Left cardiac atrium (tissue), 4 donors: ENCODE results near the gene CEP76. TPM values are rescaled to one million over a fixed set of nuclear protein-coding genes. Genes with fewer than 3 reads are reported as not detected.
"Not testable (repeated sequence)": the region's sequence is repeated elsewhere in the genome, so short reads cannot be mapped to it uniquely, and the experiment has no call there.

ENCODE experiments used
- ATAC-seq, 2 donors: fragments of 200-7000 bp; cut with Tn5 transposase; one replicate each; pipeline ENCODE4 v1.9.1; 2020; ENCODE audit warnings: mild to moderate bottlenecking in 2 of 2, moderate library complexity in 2 of 2
- DNase-seq: peaks from one replicate; pipeline ENCODE4 v3.0.0-alpha.2; 2020
- intact Hi-C, 2 donors: fragments of 100-400 bp; cut with DNase I; formaldehyde crosslinking; loops; one replicate each; pipeline versions ENCODE4 v1.14.1 to v1.15.1; 2022 to 2023
- total RNA-seq, 2 donors: library from RNA; stranded (reverse); fragmentation: NEBNext Ultra II Directional; extraction: Animal tissue kit (Norgen Biotek cat#: 25700); gene quantifications; one replicate each; pipeline ENCODE4 v1.2.1, GENCODE V29; 2021
- donor health status: DM: no; HTN: yes; CAD: no.
- donor health status: DM: no; HTN: yes; CAD: no; lungs with severe emphysema.
- donor health status: DM: yes; HTN: yes; CAD: no.
- donor health status: Dilated cardiomyopathy.

The CEP76 gene
- total RNA-seq, 2 donors from 2014 or later, result 3.9 to 5.7 TPM

- intact Hi-C loops, result loop anchor here in 1 of 2 donors (5.0 kb wide), 1 partner anchor 134 kb away; no protein-coding TSS in a partner anchor
- ATAC-seq (no peak), DNase-seq (no peak)
These were observed 46.0 kb downstream of the CEP76 start for GRCh38 chr18:12656605-12656937.

DNA sequence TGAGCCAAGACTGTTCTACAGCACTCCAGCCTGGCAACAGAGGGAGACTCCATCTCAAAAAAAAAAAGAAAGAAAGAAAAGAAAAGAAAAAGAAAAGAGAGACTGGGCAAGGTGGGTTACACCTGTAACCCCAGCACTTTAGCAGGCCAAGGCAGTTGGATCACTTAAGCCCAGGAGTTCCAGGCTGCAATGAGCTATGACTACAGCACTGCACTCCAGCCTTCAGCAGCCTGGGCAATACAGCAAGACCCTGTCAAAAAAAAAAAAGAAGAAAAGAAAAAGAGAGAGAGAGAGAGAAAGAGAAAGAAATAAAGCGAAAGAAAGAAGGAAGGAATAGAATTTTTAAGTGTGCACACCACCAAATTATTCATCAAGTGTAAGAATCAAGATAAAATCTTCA lies 47.6 kb downstream of the CEP76 start:
- no peak for DNase-seq
- no peak for ATAC-seq
- intact Hi-C loops, result loop anchor here in 1 of 2 donors (5.0 kb wide), 1 partner anchor 133 kb away; no protein-coding TSS in a partner anchor

DNA sequence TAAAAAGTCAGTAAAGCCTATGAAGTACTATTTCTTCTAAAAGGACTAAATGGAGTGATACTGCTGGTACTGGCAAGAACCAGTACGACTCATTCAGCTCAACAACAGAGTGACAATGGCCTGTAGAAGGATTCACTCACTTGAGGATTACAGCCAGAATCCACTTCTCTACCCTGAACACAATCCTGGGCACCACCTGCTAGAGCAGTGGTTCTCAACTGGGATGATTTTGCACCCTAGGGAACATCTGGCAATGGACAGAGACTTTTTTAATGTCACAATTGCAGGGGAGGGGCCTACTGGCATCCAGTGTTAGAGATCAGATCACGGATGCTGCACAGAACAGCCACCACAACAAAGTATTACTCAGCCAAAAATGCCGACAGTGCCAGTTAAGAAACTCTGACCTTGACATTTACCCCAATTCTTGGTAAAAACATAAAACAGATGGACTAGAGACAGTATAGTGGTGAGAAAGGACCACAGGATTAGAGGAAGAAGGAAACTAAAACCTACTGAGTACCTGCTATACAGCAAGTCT lies 49.6 kb downstream of the CEP76 start:
- DNase-seq, result no peak
- no peak for ATAC-seq
- intact Hi-C loops, result no loop called here

GRCh38 chr18:12651651-12652050 lies 50.9 kb downstream of the CEP76 start:
- ATAC-seq, result no peak
- intact Hi-C loops, result no loop called here
- no peak for DNase-seq

DNA sequence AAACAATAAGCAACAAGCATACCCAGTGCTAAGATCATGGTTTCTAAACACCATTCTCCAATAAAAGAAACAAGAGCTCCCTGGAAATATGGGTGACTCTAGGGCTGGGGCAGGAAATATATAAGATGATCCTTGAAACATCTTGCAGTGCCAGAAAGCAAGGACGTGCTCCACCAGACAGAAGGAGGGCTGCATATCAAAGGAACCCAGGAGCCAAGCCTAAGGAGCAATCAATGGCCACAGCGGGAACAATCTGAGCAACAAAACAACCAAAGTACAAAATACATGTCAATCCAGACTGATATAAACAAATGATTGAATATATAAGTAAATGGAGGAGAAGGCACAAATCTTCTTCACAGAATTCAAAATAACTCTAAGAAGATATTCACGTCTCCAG lies 54.8 kb downstream of the CEP76 start:
- intact Hi-C loops, result loop anchor here in 1 of 2 donors (10.0 kb wide), 1 partner anchor 53 kb away; no protein-coding TSS in a partner anchor
- DNase-seq, result no peak
- no peak for ATAC-seq

GRCh38 chr18:12645751-12646203 lies 56.7 kb downstream of the CEP76 start:
- DNase-seq (peak; percentile 49), ATAC-seq (peak; percentile 89 to 92)
- intact Hi-C loops, result loop anchor here in 1 of 2 donors (10.0 kb wide), 1 partner anchor 51 kb away; no protein-coding TSS in a partner anchor

DNA sequence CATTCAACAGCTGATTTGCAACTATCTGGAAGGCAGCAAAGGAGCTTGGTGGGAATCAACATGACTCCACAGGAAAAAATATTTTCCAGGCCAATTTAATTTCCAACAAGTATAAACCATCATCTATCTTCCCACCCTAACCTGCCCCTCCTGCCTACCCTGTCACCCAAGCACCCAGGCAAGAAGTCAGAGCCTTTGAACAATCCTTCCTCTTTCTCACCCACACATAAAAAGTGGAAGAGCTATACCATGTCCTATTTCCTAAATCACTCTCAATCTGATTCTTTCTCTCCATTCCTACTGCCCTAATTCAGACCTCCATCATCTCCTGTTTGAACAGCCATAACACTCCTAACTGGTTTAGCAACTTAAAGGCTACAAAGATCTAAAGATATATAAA lies 57.3 kb downstream of the CEP76 start:
- ATAC-seq, result no peak
- intact Hi-C loops, result loop anchor here in 1 of 2 donors (10.0 kb wide), 1 partner anchor 50 kb away; no protein-coding TSS in a partner anchor
- no peak for DNase-seq

DNA sequence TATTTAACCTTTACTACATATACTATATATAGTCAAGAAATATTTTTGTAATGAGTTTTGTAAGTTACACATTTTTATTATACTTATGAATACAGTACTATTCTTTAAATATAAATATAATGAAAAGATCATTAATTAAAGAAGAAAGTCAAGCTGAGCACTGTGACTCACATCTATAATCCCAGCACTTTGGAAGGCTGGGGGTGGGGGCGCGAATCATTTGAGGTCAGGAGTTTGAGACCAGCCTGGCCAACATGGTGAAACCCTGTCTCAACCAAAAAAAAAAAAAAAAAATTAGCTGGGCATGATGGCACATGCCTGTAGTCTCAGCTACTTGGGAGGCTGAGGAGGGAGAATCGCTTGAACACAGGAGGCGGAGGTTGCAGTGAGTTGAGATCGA lies 58.8 kb downstream of the CEP76 start:
- intact Hi-C loops, result loop anchor here in 1 of 2 donors (10.0 kb wide), 1 partner anchor 49 kb away; no protein-coding TSS in a partner anchor
- DNase-seq, ATAC-seq: not testable (repeated sequence)

- intact Hi-C loops, result loop anchor here in 1 of 2 donors (10.0 kb wide), 1 partner anchor 46 kb away; no protein-coding TSS in a partner anchor
- ATAC-seq, result peak; percentile 5 to 11
- DNase-seq, result no peak
These were observed 61.7 kb downstream of the CEP76 start for GRCh38 chr18:12640881-12641200.

- intact Hi-C loops, result loop anchor here in 1 of 2 donors (10.0 kb wide), 1 partner anchor 45 kb away; no protein-coding TSS in a partner anchor
- ATAC-seq (peak; percentile 81 to 90), DNase-seq (peak; percentile 30)
These were observed 62.3 kb downstream of the CEP76 start for GRCh38 chr18:12639990-12640880.

DNA sequence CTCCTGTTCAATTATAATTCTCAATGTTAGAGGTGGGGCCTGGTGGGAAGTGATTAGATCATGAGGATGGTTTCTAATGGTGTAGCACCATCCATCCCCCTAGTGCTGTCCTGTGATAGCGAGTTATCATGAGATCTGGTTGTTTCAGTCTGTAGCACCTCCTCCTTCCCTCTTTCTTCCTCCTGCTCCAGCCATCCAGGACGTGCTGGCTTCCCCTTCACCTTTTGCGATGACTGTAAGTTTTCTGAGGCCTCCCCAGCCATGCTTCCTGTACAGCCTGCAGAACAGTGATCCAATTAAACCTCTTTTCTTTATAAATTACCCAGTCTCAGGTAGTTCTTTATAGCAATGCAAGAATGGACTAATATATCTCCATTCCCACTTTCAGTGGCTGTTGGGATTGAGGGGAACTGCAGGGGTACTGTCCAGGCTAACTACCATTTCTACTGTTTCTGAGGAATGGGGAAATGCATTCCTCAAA lies 63.8 kb downstream of the CEP76 start:
- ATAC-seq (no peak), DNase-seq (no peak)
- intact Hi-C loops, result no loop called here

DNA sequence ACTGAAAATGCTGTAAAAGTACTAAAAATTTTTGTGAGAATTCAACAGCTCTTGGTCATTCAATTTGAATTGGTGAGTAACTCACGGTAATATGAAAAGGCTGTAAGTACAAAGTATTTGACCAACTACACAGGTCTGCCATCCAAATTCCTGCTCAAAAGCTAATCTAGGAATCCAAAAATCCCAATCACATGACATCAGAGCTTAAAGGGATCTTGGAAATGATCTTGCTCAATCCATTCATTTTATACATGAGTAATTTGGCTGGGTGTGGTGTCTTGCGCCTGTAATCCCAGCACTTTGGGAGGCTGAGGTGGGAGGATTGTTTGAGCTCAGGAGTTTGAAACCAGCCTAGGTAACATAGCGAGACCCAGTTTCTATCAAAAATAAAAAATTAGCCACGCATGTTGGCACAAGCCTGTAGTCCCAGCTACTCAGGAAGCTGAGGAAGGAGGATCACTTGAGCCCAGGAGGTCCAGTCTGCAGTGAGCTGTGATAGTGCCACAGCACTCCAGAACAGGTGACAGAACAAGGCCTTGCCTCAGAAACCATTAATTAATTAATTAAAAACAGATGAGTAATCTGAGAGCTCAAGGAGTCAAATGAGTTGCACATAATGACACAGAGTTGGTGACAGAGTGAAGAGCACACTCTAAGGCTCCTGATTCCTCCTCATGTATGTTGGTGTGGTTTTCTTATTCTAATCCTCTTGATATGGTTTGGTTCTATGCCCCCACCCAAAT lies 64.5 kb downstream of the CEP76 start:
- DNase-seq (no peak), ATAC-seq (peak in 1 of 2 donors; percentile 39)
- intact Hi-C loops, result no loop called here

DNA sequence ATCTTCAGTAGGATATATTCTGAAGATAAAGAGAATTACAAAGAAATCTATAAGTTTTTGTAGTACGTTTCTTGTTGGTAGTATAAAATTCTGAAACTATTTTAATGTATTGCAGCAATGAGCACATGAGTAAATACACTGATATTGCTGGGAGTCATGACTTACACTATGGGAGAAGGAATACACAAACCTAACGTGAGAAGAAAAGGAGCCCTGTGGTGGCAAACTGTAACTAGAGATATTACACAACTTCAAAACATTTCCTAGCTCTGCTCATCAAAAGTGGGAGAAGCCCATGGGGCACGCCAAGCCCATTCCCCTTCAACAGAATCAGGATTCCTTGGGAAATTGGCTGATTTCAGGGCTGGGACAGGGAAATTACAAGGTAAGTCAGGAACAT lies 65.1 kb downstream of the CEP76 start:
- intact Hi-C loops, result no loop called here
- no peak for ATAC-seq
- DNase-seq, result no peak

- intact Hi-C loops, result no loop called here
- ATAC-seq, result no peak
- DNase-seq, result no peak
These were observed 70.6 kb downstream of the CEP76 start for GRCh38 chr18:12631831-12632477.

DNA sequence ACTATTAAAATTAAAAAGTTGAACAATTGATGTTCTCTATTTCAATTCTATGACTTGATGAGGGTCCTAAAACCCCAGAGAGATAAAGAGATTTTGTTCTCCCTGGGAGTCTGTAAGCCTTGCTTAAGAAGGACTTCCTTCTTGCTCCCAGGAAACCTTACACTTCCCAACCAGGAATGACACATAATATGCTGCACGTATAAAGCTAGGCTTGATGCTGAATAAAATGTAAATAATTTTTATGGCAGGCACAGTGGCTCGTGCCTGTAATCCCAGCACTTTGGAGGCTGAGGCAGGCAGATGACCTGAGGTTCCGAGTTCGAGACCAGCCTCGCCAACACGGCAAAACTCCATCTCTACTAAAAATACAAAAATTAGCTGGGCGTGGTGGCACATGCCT lies 72.4 kb downstream of the CEP76 start:
- intact Hi-C loops, result no loop called here
- DNase-seq (no peak), ATAC-seq (no peak)

- DNase-seq, result no peak
- intact Hi-C loops, result no loop called here
- no peak for ATAC-seq
These were observed 73.5 kb downstream of the CEP76 start for GRCh38 chr18:12628706-12629702.

- DNase-seq, ATAC-seq, intact Hi-C loops: not testable (repeated sequence)
These were observed 75.3 kb downstream of the CEP76 start for GRCh38 chr18:12627199-12627598.

GRCh38 chr18:12625241-12625640 lies 77.3 kb downstream of the CEP76 start:
- no peak for ATAC-seq
- DNase-seq, result no peak
- intact Hi-C loops, result no loop called here
